H9 (cell line): ENCODE data around the gene DLD. TPM values are rescaled to one million over a fixed set of nuclear protein-coding genes. Genes with fewer than 3 reads are reported as not detected.

Experiments
- DNase-seq: peaks from one replicate; pipeline ENCODE4 v3.0.0-alpha.2; 2017
- H2AFZ ChIP-seq: one replicate; pipeline ENCODE4 v1.6.1; 2013; ENCODE audit warnings: mild to moderate bottlenecking, low read length, control low read depth, moderate library complexity
- H2AK5ac ChIP-seq: 2 replicates; pipeline ENCODE4 v1.6.1; 2013; ENCODE audit warnings: low read length, control low read depth, mixed read lengths; ENCODE audit not compliant: insufficient read length
- H2BK120ac ChIP-seq: one replicate; pipeline ENCODE4 v1.6.1; 2013; ENCODE audit warnings: low read depth, mild to moderate bottlenecking, low read length, control low read depth, inconsistent platforms; ENCODE audit not compliant: poor library complexity, severe bottlenecking
- H2BK12ac ChIP-seq: 2 replicates; pipeline ENCODE4 v1.6.1; 2013; ENCODE audit warnings: low read length, control low read depth, mixed read lengths, low read depth; ENCODE audit not compliant: insufficient read length
- H2BK15ac ChIP-seq: 2 replicates; pipeline ENCODE4 v1.6.1; 2013; ENCODE audit warnings: low read depth, low read length, control low read depth
- H2BK20ac ChIP-seq: one replicate; pipeline ENCODE4 v1.6.1; 2013; ENCODE audit warnings: low read depth, mild to moderate bottlenecking, low read length, control low read depth, inconsistent platforms; ENCODE audit not compliant: poor library complexity, severe bottlenecking
- H2BK5ac ChIP-seq: 2 replicates; pipeline ENCODE4 v1.6.1; 2013; ENCODE audit warnings: low read length, control low read depth, mixed read lengths; ENCODE audit not compliant: insufficient read length
- H3K14ac ChIP-seq: 2 replicates; pipeline ENCODE4 v1.6.1; 2013; ENCODE audit warnings: low read length, control low read depth; ENCODE audit not compliant: insufficient read depth
- H3K18ac ChIP-seq: 2 replicates; pipeline ENCODE4 v1.6.1; 2013; ENCODE audit warnings: low read depth, mild to moderate bottlenecking, mixed read lengths, low read length, control low read depth; ENCODE audit not compliant: insufficient read length
- H3K23ac ChIP-seq: 2 replicates; pipeline ENCODE4 v1.6.1; 2013; ENCODE audit warnings: low read length, control low read depth, mixed read lengths, low read depth; ENCODE audit not compliant: insufficient read length
- H3K23me2 ChIP-seq: 2 replicates; pipeline ENCODE4 v1.6.1; 2013; ENCODE audit warnings: low read depth, mild to moderate bottlenecking, mixed read lengths, low read length, control low read depth; ENCODE audit not compliant: insufficient read length, poor library complexity, severe bottlenecking
- H3K27ac ChIP-seq: 2 replicates; pipeline ENCODE4 v1.5.1; 2013; ENCODE audit warnings: low read length, control low read depth, mixed read lengths, low read depth; ENCODE audit not compliant: insufficient read length
- H3K27me3 ChIP-seq: 2 replicates; pipeline ENCODE4 v1.6.1; 2013; ENCODE audit warnings: low read length, control low read depth, inconsistent platforms; ENCODE audit not compliant: insufficient read depth
- H3K4ac ChIP-seq: 2 replicates; pipeline ENCODE4 v1.6.1; 2013; ENCODE audit warnings: low read depth, mild to moderate bottlenecking, control low read depth, inconsistent platforms, low read length, moderate library complexity
- H3K4me1 ChIP-seq: 2 replicates; pipeline ENCODE4 v1.6.1; 2013; ENCODE audit warnings: low read length, control low read depth, inconsistent platforms; ENCODE audit not compliant: insufficient read depth
- H3K4me2 ChIP-seq: 2 replicates; pipeline ENCODE4 v1.6.1; 2013; ENCODE audit warnings: low read length, control low read depth, mixed read lengths; ENCODE audit not compliant: insufficient read length, insufficient read depth
- H3K56ac ChIP-seq: 2 replicates; pipeline ENCODE4 v1.6.1; 2013; ENCODE audit warnings: low read depth, mild to moderate bottlenecking, mixed read lengths, low read length, control low read depth; ENCODE audit not compliant: insufficient read length
- H3K79me1 ChIP-seq: 2 replicates; pipeline ENCODE4 v1.6.1; 2013; ENCODE audit warnings: low read depth, mild to moderate bottlenecking, moderate library complexity, low read length, control low read depth, inconsistent platforms; ENCODE audit not compliant: insufficient read depth, poor library complexity, severe bottlenecking
- H3K79me2 ChIP-seq: 2 replicates; pipeline ENCODE4 v1.6.1; 2013; ENCODE audit warnings: low read length, control low read depth, inconsistent platforms; ENCODE audit not compliant: insufficient read depth
- H3K9ac ChIP-seq: 2 replicates; pipeline ENCODE4 v1.6.1; 2013; ENCODE audit warnings: low read length, control low read depth, mixed read lengths; ENCODE audit not compliant: insufficient read length; ENCODE audit errors: extremely low read depth
- H3K9me3 ChIP-seq: one replicate; pipeline ENCODE4 v1.6.1; 2013; ENCODE audit warnings: low read depth, low read length, inconsistent platforms; ENCODE audit not compliant: control insufficient read depth
- H3T11ph ChIP-seq: one replicate; pipeline ENCODE4 v1.6.1; 2013; ENCODE audit warnings: mild to moderate bottlenecking, low read length, control low read depth, inconsistent platforms
- H4K20me1 ChIP-seq: one replicate; pipeline ENCODE4 v1.6.1; 2013; ENCODE audit not compliant: control insufficient read depth, insufficient read length, insufficient read depth
- H4K5ac ChIP-seq: 2 replicates; pipeline ENCODE4 v1.6.1; 2013; ENCODE audit warnings: low read depth, mild to moderate bottlenecking, mixed read lengths, low read length, control low read depth; ENCODE audit not compliant: insufficient read length
- H4K8ac ChIP-seq: replicated peaks from 2 replicates; pipeline ENCODE4 v1.6.1; 2013; ENCODE audit warnings: low read length, control low read depth, mixed read lengths, low read depth; ENCODE audit not compliant: insufficient read length
- H4K91ac ChIP-seq: 2 replicates; pipeline ENCODE4 v1.6.1; 2013; ENCODE audit warnings: low read depth, mild to moderate bottlenecking, moderate library complexity, mixed read lengths, low read length, control low read depth; ENCODE audit not compliant: insufficient read length
- H3K27ac Mint-ChIP-seq, 3 experiments: 2 replicates in 2 of 3; 3 replicates in 1 of 3; pipeline ENCODE4 v1.8.0; 2020 to 2021; ENCODE audit warnings: mixed read lengths in 3 of 3, mild to moderate bottlenecking in 1 of 3, moderate library complexity in 1 of 3
- H3K27me3 Mint-ChIP-seq: 2 replicates; pipeline ENCODE4 v1.8.0; 2021; ENCODE audit warnings: low read depth, mild to moderate bottlenecking, moderate library complexity, mixed read lengths
- H3K36me3 Mint-ChIP-seq, 3 experiments: 2 replicates in 2 of 3; 3 replicates in 1 of 3; pipeline ENCODE4 v1.8.0; 2020 to 2021; ENCODE audit warnings: low read depth in 3 of 3, mixed read lengths in 3 of 3; ENCODE audit not compliant: insufficient read depth in 1 of 3
- H3K4me1 Mint-ChIP-seq, 2 experiments: 2 replicates each; pipeline ENCODE4 v1.8.0; 2020; ENCODE audit warnings: mixed read lengths in 2 of 2
- H3K4me3 Mint-ChIP-seq, 2 experiments: 2 replicates in 1 of 2; 3 replicates in 1 of 2; pipeline ENCODE4 v1.8.0; 2020 to 2021; ENCODE audit warnings: mild to moderate bottlenecking in 2 of 2, mixed read lengths in 2 of 2, moderate library complexity in 1 of 2
- H3K9me3 Mint-ChIP-seq, 2 experiments: 2 replicates in 1 of 2; 3 replicates in 1 of 2; pipeline ENCODE4 v1.8.0; 2020; ENCODE audit warnings: mild to moderate bottlenecking in 2 of 2, mixed read lengths in 2 of 2, moderate library complexity in 1 of 2
- WGBS: extraction: QIAGEN DNeasy Blood & Tissue Kit; methylation state at CpG from one replicate; pipeline ENCODE4 v1.1.7; 2013; ENCODE audit warnings: missing lambda C conversion rate, low lambda C conversion rate, mixed read lengths; ENCODE audit not compliant: insufficient read length; ENCODE audit errors: extremely low coverage; 5-methylcytosine and 5-hydroxymethylcytosine counted together
- total RNA-seq: library from RNA; stranded (reverse); gene quantifications from 2 replicates; pipeline ENCODE4 v1.2.1, GENCODE V29; 2021
- TF ChIP-seq, protein P1 (sequence below): fragments of 200-600 bp; sonication (generic); conservative IDR thresholded peaks from 3 replicates; pipeline ENCODE4 v1.8.0; 2021; ENCODE audit warnings: antibody characterized with exemption, mild to moderate bottlenecking

DLD gene
- total RNA-seq, 1 experiment from 2014 or later: 93.7 TPM

DNA sequence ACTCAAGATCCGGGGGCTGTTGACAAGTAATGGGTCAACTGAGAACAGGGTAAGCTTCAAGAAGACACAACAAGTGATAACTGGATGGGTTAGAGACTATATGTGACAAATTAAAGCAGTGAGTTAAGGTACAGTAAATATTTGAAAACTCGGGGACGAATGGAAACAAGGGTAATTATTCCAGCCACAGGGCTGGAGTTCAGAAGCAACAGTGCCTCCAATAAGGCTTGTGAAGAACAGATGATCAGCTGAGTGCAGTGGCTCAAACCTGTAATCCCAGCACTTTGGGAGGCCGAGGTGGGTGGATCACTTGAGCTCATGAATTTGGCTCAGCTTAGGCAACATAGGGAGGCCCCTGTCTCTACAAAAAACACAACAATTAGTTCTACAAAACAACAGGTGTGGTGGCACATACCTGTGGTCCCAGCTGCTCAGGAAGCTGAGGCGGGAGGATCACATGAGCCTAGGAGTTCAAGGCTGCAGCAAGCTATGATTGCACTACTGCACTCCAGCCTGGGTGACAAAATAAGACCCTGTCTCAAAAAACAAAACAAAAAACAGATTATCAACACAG lies 20.5 kb upstream of the DLD start:
- no peak overlapping the region for H3K56ac ChIP-seq
- H3K14ac ChIP-seq: no peak overlapping the region
- H3K9me3 ChIP-seq: no peaks in the 10 kb centered on the region
- H3K79me2 ChIP-seq: no peaks in the 10 kb centered on the region
- H2BK20ac ChIP-seq: no peak overlapping the region
- WGBS: no CpG with 5 or more reads among the region's 5 CpGs
- no peaks in the 10 kb centered on the region for H3K4me1 Mint-ChIP-seq
- no peak overlapping the region for H2BK5ac ChIP-seq
- no peak overlapping the region for H3K4me3 Mint-ChIP-seq
- H4K8ac ChIP-seq: no peak overlapping the region
- H2BK12ac ChIP-seq: no peak overlapping the region
- TF ChIP-seq, protein P1, sequence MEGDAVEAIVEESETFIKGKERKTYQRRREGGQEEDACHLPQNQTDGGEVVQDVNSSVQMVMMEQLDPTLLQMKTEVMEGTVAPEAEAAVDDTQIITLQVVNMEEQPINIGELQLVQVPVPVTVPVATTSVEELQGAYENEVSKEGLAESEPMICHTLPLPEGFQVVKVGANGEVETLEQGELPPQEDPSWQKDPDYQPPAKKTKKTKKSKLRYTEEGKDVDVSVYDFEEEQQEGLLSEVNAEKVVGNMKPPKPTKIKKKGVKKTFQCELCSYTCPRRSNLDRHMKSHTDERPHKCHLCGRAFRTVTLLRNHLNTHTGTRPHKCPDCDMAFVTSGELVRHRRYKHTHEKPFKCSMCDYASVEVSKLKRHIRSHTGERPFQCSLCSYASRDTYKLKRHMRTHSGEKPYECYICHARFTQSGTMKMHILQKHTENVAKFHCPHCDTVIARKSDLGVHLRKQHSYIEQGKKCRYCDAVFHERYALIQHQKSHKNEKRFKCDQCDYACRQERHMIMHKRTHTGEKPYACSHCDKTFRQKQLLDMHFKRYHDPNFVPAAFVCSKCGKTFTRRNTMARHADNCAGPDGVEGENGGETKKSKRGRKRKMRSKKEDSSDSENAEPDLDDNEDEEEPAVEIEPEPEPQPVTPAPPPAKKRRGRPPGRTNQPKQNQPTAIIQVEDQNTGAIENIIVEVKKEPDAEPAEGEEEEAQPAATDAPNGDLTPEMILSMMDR: no peak
- DNase-seq: no peak
- no peaks in the 10 kb centered on the region for H3K9me3 Mint-ChIP-seq
- H4K91ac ChIP-seq: no peak overlapping the region
- no peaks in the 10 kb centered on the region for H3K23me2 ChIP-seq
- no peak overlapping the region for H3K27ac ChIP-seq
- H3K4me2 ChIP-seq: no peak overlapping the region
- H3K27me3 Mint-ChIP-seq: no peaks in the 10 kb centered on the region; the same call in 1 of the 2 replicates
- no peaks in the 10 kb centered on the region for H3K36me3 Mint-ChIP-seq
- H3K27ac Mint-ChIP-seq: no peak overlapping the region
- no peaks in the 10 kb centered on the region for H3K4me1 ChIP-seq
- no peak overlapping the region for H4K5ac ChIP-seq
- H2BK15ac ChIP-seq: no peak overlapping the region
- H3K18ac ChIP-seq: no peak overlapping the region
- no peak overlapping the region for H2BK120ac ChIP-seq
- no peak overlapping the region for H3K4ac ChIP-seq
- no peaks in the 10 kb centered on the region for H3K79me1 ChIP-seq
- no peak overlapping the region for H2AFZ ChIP-seq
- no peak overlapping the region for H3K23ac ChIP-seq
- no peaks in the 10 kb centered on the region for H3K27me3 ChIP-seq
- H3T11ph ChIP-seq: no peak overlapping the region
- no peak overlapping the region for H3K9ac ChIP-seq
- no peak overlapping the region for H2AK5ac ChIP-seq
- no peaks in the 10 kb centered on the region for H4K20me1 ChIP-seq
